GM10266 (cell line): ENCODE data around the gene IGLON5.
A peak's percentile ranks its signal among the peaks of the same experiment; 100 is the strongest.

ENCODE experiments used
- DNase-seq: peaks from one replicate; pipeline ENCODE4 v3.0.0; 2012; ENCODE audit errors: extremely low spot score
- CTCF ChIP-seq: IDR thresholded peaks from 2 replicates; pipeline ENCODE4 v1.5.1; 2012; ENCODE audit warnings: mild to moderate bottlenecking, low read depth; ENCODE audit not compliant: control insufficient read depth, insufficient read depth; ENCODE audit errors: missing control alignments

Gene IGLON5

GRCh38 chr19:51372021-51372648, 60.7 kb downstream of the IGLON5 start:
- no peak for DNase-seq
- TF ChIP-seq CTCF = no peak

- TF ChIP-seq CTCF = no peak
- peak; percentile 79 for DNase-seq
These were observed 61.4 kb downstream of the IGLON5 start, which contains the start of gene NKG7 for GRCh38 chr19:51372649-51373504. Gene NKG7, minus strand, starts transcription at chr19:51372654. Its CDS starts 119 bp downstream, at chr19:51372535.

GRCh38 chr19:51375504-51376221, 64.2 kb downstream of the IGLON5 start:
- DNase-seq = no peak
- TF ChIP-seq CTCF = no peak

GRCh38 chr19:51377422-51377821, 66.0 kb downstream of the IGLON5 start:
- no peak for TF ChIP-seq CTCF
- DNase-seq = no peak

GRCh38 chr19:51380379-51380778, 68.9 kb downstream of the IGLON5 start:
- no peak for TF ChIP-seq CTCF
- no peak for DNase-seq
